SK-N-SH treated with all-trans-retinoic acid at 6 μM for 48 hours (cell line): Measurements from ENCODE around the gene GREB1.

Experiments used
- ARNTL ChIP-seq: fragments of 450-650 bp; formaldehyde crosslinking; IDR thresholded peaks from 2 replicates; pipeline ENCODE4 v1.5.0; 2020; ENCODE audit warnings: low read depth, mild to moderate bottlenecking, moderate library complexity, borderline replicate concordance
- CREB5 ChIP-seq: fragments of 250-450 bp; sonication (Bioruptor Pico); IDR thresholded peaks from 2 replicates; pipeline ENCODE4 v1.5.1; 2020; ENCODE audit warnings: low read depth, mild to moderate bottlenecking, moderate library complexity
- CSDC2 ChIP-seq: fragments of 250-450 bp; sonication (Bioruptor Pico); IDR thresholded peaks from 2 replicates; pipeline ENCODE4 v1.5.0; 2020; ENCODE audit warnings: mild to moderate bottlenecking, moderate library complexity
- ISL1 ChIP-seq: fragments of 250-450 bp; sonication (Bioruptor Pico); IDR thresholded peaks from 2 replicates; pipeline ENCODE4 v2.1.2; 2022; ENCODE audit warnings: mild to moderate bottlenecking, moderate library complexity
- PPARA ChIP-seq: fragments of 250-450 bp; sonication (Bioruptor Pico); IDR thresholded peaks from 2 replicates; pipeline ENCODE4 v1.5.0; 2020; ENCODE audit warnings: mild to moderate bottlenecking, borderline replicate concordance
- RARB ChIP-seq: fragments of 250-450 bp; sonication (Bioruptor Pico); IDR thresholded peaks from 2 replicates; pipeline ENCODE4 v1.8.0; 2021; ENCODE audit warnings: mild to moderate bottlenecking, moderate library complexity
- TCF4 ChIP-seq: fragments of 250-450 bp; sonication (Bioruptor Pico); IDR thresholded peaks from 2 replicates; pipeline ENCODE4 v1.8.0; 2021; ENCODE audit warnings: mild to moderate bottlenecking, moderate library complexity, borderline replicate concordance
- ZC3H10 ChIP-seq: fragments of 250-450 bp; sonication (Bioruptor Pico); IDR thresholded peaks from 2 replicates; pipeline ENCODE4 v1.5.1; 2021; ENCODE audit warnings: mild to moderate bottlenecking, moderate library complexity
- ZFP3 ChIP-seq: fragments of 250-450 bp; sonication (Bioruptor Pico); IDR thresholded peaks from 2 replicates; pipeline ENCODE4 v1.5.0; 2020; ENCODE audit warnings: mild to moderate bottlenecking, moderate library complexity
- ZNF565 ChIP-seq: fragments of 450-650 bp; formaldehyde crosslinking; conservative IDR thresholded peaks from 2 replicates; pipeline ENCODE4 v1.5.0; 2020; ENCODE audit warnings: low read depth, mild to moderate bottlenecking, moderate library complexity
- ZNF70 ChIP-seq: fragments of 450-650 bp; formaldehyde crosslinking; IDR thresholded peaks from 2 replicates; pipeline ENCODE4 v1.5.0; 2020; ENCODE audit warnings: mild to moderate bottlenecking, moderate library complexity
- ZNF8 ChIP-seq: fragments of 450-650 bp; formaldehyde crosslinking; IDR thresholded peaks from 2 replicates; pipeline ENCODE4 v1.5.0; 2020; ENCODE audit warnings: mild to moderate bottlenecking, moderate library complexity
- TF ChIP-seq, protein P1 (sequence below): fragments of 250-450 bp; sonication (Bioruptor Pico); IDR thresholded peaks from 2 replicates; pipeline ENCODE4 v1.8.0; 2020; ENCODE audit warnings: mild to moderate bottlenecking, moderate library complexity, borderline replicate concordance

- TF ChIP-seq ZFP3 (CRISPR knock-in tag) (no peak), TCF4 (CRISPR knock-in tag) (no peak), ZC3H10 (no peak), PPARA (no peak), ARNTL (CRISPR knock-in tag) (no peak), RARB (no peak), CREB5 (CRISPR knock-in tag) (no peak), ISL1 (CRISPR knock-in tag) (no peak), ZNF70 (no peak), ZNF8 (CRISPR knock-in tag) (no peak), ZNF565 (CRISPR knock-in tag) (no peak), CSDC2 (CRISPR knock-in tag) (no peak)
- TF ChIP-seq, protein P1, sequence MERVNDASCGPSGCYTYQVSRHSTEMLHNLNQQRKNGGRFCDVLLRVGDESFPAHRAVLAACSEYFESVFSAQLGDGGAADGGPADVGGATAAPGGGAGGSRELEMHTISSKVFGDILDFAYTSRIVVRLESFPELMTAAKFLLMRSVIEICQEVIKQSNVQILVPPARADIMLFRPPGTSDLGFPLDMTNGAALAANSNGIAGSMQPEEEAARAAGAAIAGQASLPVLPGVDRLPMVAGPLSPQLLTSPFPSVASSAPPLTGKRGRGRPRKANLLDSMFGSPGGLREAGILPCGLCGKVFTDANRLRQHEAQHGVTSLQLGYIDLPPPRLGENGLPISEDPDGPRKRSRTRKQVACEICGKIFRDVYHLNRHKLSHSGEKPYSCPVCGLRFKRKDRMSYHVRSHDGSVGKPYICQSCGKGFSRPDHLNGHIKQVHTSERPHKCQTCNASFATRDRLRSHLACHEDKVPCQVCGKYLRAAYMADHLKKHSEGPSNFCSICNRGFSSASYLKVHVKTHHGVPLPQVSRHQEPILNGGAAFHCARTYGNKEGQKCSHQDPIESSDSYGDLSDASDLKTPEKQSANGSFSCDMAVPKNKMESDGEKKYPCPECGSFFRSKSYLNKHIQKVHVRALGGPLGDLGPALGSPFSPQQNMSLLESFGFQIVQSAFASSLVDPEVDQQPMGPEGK (CRISPR knock-in tag), result no peak
Measured at GRCh38 chr2:11646530-11646929, 112.7 kb downstream of the GREB1 start.
